ENCODE data around the gene SRSF12. TPM values are rescaled to one million over a fixed set of nuclear protein-coding genes. Genes with fewer than 3 reads are reported as not detected.
A peak's percentile ranks its signal among the peaks of the same experiment; 100 is the strongest.

The SRSF12 gene
- total RNA-seq, 4 donors from 2014 or later, result under 0.01 to 1.7 (median 0.60) TPM; not detected in 1

DNA sequence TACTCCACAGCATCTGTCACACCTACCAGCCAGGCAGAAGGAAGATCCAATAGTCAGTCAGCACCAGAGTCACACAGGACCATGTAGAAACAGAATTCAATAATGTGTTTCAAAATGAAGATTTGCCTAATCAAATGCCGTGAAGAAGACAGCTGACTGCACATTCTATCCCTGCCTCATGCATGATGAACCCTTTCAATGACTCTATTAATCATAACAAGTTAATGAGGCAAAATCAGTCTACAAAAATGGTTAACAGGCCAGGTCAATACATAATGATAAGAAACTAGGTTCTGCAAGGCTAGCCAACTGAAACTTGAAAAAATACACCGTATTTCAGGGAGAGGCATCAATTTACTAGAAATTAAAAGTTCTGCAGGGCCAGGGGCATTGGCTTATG is 44.0 kb downstream of the SRSF12 start:
- TF ChIP-seq POLR2A (IDR thresholded peaks at IDR 0.05) (no peak), EP300 (IDR thresholded peaks at IDR 0.05) (no peak)
- TF ChIP-seq, protein P1, sequence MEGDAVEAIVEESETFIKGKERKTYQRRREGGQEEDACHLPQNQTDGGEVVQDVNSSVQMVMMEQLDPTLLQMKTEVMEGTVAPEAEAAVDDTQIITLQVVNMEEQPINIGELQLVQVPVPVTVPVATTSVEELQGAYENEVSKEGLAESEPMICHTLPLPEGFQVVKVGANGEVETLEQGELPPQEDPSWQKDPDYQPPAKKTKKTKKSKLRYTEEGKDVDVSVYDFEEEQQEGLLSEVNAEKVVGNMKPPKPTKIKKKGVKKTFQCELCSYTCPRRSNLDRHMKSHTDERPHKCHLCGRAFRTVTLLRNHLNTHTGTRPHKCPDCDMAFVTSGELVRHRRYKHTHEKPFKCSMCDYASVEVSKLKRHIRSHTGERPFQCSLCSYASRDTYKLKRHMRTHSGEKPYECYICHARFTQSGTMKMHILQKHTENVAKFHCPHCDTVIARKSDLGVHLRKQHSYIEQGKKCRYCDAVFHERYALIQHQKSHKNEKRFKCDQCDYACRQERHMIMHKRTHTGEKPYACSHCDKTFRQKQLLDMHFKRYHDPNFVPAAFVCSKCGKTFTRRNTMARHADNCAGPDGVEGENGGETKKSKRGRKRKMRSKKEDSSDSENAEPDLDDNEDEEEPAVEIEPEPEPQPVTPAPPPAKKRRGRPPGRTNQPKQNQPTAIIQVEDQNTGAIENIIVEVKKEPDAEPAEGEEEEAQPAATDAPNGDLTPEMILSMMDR (IDR thresholded peaks at IDR 0.05), result no peak
- Histone ChIP-seq H3K27me3 (no peaks in the 10 kb centered on the region), H3K4me1 (peaks cover 0 to 17% (median 6%) of the 10 kb centered on the region in 4 donors), H3K36me3 (no peaks in the 10 kb centered on the region), H3K4me3 (no peak overlapping the region), H3K27ac (no peak overlapping the region), H3K9me3 (no peaks in the 10 kb centered on the region)
- DNase-seq (ENCODE audit: low spot score in 2 of 2), result no peak
- WGBS, 2 donors, result 90 to 91% methylated on average over 2 of the region's 2 CpGs

DNA sequence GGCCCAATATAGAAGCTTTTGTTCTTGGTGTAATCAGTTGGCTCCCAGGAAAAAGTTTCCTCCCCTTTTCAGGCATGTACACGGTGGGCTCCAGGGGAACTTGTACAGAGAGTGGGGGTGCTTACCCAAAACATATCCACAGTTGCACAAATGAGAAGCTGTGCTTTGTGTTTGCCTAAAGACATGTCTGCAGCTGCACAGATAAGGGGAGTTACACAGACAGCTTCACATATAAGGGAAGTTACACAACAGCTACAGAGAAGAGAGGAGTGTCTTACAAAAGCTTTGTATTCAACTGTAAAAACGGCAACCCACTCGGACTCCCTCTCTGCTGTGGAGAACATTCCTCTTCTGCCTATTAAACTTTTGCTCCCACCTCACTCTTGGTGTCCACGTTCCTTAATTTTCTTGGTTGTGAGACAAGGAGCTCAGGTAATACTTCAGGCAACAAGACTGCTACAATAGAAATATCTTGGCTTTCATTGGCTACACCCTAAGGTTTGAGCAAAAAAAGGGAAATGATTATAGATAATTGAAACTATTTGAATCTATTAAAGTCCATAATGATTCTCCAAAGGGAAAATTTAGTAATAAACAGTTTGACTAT is 44.8 kb downstream of the SRSF12 start:
- Histone ChIP-seq H3K9me3 (no peaks in the 10 kb centered on the region), H3K36me3 (no peaks in the 10 kb centered on the region), H3K4me1 (peaks cover 0 to 17% (median 5%) of the 10 kb centered on the region in 4 donors), H3K27ac (peak overlapping the region in 2 of 4 donors; percentile 57 to 77), H3K4me3 (no peak overlapping the region), H3K27me3 (no peaks in the 10 kb centered on the region)
- no peak for DNase-seq (ENCODE audit: low spot score in 2 of 2)
- WGBS, 2 donors, result 21% methylated on average over 4 of the region's 4 CpGs
- peak in 1 of 2 donors; percentile 13 for TF ChIP-seq POLR2A (IDR thresholded peaks at IDR 0.05)
- TF ChIP-seq EP300 (IDR thresholded peaks at IDR 0.05), result peak in 1 of 2 donors; percentile 47
- TF ChIP-seq, protein P1 (IDR thresholded peaks at IDR 0.05), result no peak

- Histone ChIP-seq H3K27me3 (no peaks in the 10 kb centered on the region), H3K36me3 (no peaks in the 10 kb centered on the region), H3K9me3 (no peaks in the 10 kb centered on the region), H3K4me1 (peaks cover 0 to 17% (median 3%) of the 10 kb centered on the region in 4 donors), H3K4me3 (no peak overlapping the region), H3K27ac (no peak overlapping the region)
- DNase-seq (ENCODE audit: low spot score in 2 of 2), result no peak
- no peak for TF ChIP-seq EP300 (IDR thresholded peaks at IDR 0.05)
- no peak for TF ChIP-seq POLR2A (IDR thresholded peaks at IDR 0.05)
- TF ChIP-seq, protein P1 (IDR thresholded peaks at IDR 0.05), result no peak
Measured at GRCh38 chr6:89071036-89071435, 46.8 kb downstream of the SRSF12 start.

GRCh38 chr6:89069536-89070163 is 48.2 kb downstream of the SRSF12 start:
- no peak overlapping the region for H3K27ac ChIP-seq
- no peaks in the 10 kb centered on the region for H3K27me3 ChIP-seq
- TF ChIP-seq POLR2A (IDR thresholded peaks at IDR 0.05) (no peak), EP300 (IDR thresholded peaks at IDR 0.05) (no peak)
- H3K4me3 ChIP-seq, result no peak overlapping the region
- DNase-seq (ENCODE audit: low spot score in 2 of 2), result no peak
- H3K4me1 ChIP-seq, result peaks cover 0 to 17% (median 3%) of the 10 kb centered on the region in 4 donors
- no peaks in the 10 kb centered on the region for H3K36me3 ChIP-seq
- no peaks in the 10 kb centered on the region for H3K9me3 ChIP-seq
- WGBS, 2 donors, result 84 to 85% methylated on average over 10 of the region's 10 CpGs

DNA sequence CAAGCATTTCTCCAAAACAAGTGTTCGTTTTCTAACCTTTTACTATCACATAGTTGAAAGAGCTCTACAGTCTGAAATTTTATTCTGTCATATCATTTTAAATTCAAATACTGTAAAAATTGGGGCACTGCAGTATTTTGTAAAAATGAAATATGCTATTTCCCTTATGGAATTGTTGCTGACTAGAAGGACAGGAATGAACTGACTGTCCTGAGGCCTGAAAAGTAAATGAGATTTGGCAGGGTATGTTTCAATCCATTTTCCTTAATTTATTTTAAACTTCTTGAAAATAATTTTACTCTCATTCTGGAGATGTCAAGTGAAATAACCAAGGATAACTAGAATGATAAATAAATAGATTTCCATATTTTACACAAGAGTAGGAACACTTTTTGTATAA is 49.2 kb downstream of the SRSF12 start:
- Histone ChIP-seq H3K27ac (no peak overlapping the region), H3K4me1 (peaks cover 0 to 15% (median 3%) of the 10 kb centered on the region in 4 donors), H3K27me3 (no peaks in the 10 kb centered on the region), H3K36me3 (no peaks in the 10 kb centered on the region), H3K4me3 (no peak overlapping the region), H3K9me3 (no peaks in the 10 kb centered on the region)
- WGBS, 2 donors, result 43 to 46% methylated on average over 1 of the region's 1 CpG
- TF ChIP-seq EP300 (IDR thresholded peaks at IDR 0.05), result no peak
- TF ChIP-seq, protein P1 (IDR thresholded peaks at IDR 0.05), result no peak
- TF ChIP-seq POLR2A (IDR thresholded peaks at IDR 0.05), result no peak
- DNase-seq (ENCODE audit: low spot score in 2 of 2), result no peak
